Measurements from ENCODE around the gene ECM2.

Gene ECM2

DNA sequence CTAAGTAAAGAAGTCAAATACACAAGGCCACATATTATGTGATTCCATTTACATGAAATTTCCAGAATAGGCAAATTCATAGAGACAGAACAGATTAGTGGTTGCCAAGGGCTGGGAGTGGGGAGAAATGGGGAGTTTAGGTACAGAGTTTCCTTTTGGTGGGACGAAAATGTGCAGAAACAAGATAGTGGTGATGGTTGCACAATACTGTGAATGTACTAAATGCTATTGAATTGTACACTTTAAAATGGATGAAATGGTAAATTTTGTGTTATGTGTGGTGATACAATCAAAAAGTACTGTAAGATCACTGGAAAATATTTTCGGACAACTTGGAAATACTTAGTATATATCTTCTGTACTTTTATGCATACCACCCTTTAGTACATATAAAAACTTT, 15.0 kb downstream of the ECM2 start:
- no peaks in the 10 kb centered on the region for H3K36me3 ChIP-seq (ENCODE audit: insufficient read depth, low read length)
- no peaks in the 10 kb centered on the region for H4K20me1 ChIP-seq (ENCODE audit: insufficient read depth, low read length)
- no peak overlapping the region for H3K4me2 ChIP-seq (ENCODE audit: low read length)
- no peak overlapping the region for H2AFZ ChIP-seq (ENCODE audit: low read length)
- no peak overlapping the region for H3K4me3 ChIP-seq (ENCODE audit: low read depth, low read length, poor library complexity, severe bottlenecking)
- H3K27me3 ChIP-seq (ENCODE audit: insufficient read depth, low read length): no peaks in the 10 kb centered on the region
- no peak overlapping the region for H3K27ac ChIP-seq (ENCODE audit: low read depth, low read length, poor library complexity, severe bottlenecking)
- no peak overlapping the region for H3K9ac ChIP-seq (ENCODE audit: low read length)
- H3F3A ChIP-seq (ENCODE audit: insufficient read depth, low read length): no peaks in the 10 kb centered on the region
- no peaks in the 10 kb centered on the region for H3K4me1 ChIP-seq (ENCODE audit: insufficient read depth, low read length, severe bottlenecking)
- no peaks in the 10 kb centered on the region for H3K9me3 ChIP-seq (ENCODE audit: low read length)
- H3K9me2 ChIP-seq (ENCODE audit: low read depth, low read length): no peaks in the 10 kb centered on the region
- no peaks in the 10 kb centered on the region for H3K79me2 ChIP-seq (ENCODE audit: insufficient read depth, low read length)
- TF ChIP-seq, protein P1, sequence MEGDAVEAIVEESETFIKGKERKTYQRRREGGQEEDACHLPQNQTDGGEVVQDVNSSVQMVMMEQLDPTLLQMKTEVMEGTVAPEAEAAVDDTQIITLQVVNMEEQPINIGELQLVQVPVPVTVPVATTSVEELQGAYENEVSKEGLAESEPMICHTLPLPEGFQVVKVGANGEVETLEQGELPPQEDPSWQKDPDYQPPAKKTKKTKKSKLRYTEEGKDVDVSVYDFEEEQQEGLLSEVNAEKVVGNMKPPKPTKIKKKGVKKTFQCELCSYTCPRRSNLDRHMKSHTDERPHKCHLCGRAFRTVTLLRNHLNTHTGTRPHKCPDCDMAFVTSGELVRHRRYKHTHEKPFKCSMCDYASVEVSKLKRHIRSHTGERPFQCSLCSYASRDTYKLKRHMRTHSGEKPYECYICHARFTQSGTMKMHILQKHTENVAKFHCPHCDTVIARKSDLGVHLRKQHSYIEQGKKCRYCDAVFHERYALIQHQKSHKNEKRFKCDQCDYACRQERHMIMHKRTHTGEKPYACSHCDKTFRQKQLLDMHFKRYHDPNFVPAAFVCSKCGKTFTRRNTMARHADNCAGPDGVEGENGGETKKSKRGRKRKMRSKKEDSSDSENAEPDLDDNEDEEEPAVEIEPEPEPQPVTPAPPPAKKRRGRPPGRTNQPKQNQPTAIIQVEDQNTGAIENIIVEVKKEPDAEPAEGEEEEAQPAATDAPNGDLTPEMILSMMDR (IDR thresholded peaks at IDR 0.05; ENCODE audit: low read length): no peak
- TF ChIP-seq EZH2 (IDR thresholded peaks at IDR 0.05; ENCODE audit: borderline replicate concordance, low read length): no peak

DNA sequence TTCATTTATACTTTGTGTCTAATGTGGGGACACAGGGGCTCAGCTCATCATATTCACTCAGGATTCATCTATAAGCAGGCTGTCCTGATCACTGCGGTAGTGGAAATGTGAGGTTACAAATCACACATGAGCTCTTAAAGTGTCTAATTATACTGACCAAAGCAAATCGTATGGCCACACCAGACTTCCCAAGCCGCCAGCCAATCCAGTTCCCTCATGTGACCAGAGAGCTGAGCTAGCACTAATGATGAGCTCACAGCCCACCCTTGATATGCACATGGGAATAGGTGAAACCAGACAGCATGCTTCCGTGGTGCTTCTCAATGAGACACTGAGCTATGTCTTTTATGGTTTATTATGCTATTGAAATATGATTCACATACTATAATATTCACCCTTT, 17.6 kb downstream of the ECM2 start:
- Histone ChIP-seq H3K9ac (ENCODE audit: low read length) (no peak overlapping the region), H2AFZ (ENCODE audit: low read length) (no peak overlapping the region), H3K4me1 (ENCODE audit: insufficient read depth, low read length, severe bottlenecking) (no peaks in the 10 kb centered on the region), H3K4me3 (ENCODE audit: low read depth, low read length, poor library complexity, severe bottlenecking) (no peak overlapping the region), H4K20me1 (ENCODE audit: insufficient read depth, low read length) (no peaks in the 10 kb centered on the region), H3K27me3 (ENCODE audit: insufficient read depth, low read length) (no peaks in the 10 kb centered on the region), H3F3A (ENCODE audit: insufficient read depth, low read length) (no peaks in the 10 kb centered on the region), H3K27ac (ENCODE audit: low read depth, low read length, poor library complexity, severe bottlenecking) (no peak overlapping the region), H3K4me2 (ENCODE audit: low read length) (no peak overlapping the region), H3K9me2 (ENCODE audit: low read depth, low read length) (no peaks in the 10 kb centered on the region), H3K36me3 (ENCODE audit: insufficient read depth, low read length) (no peaks in the 10 kb centered on the region), H3K79me2 (ENCODE audit: insufficient read depth, low read length) (no peaks in the 10 kb centered on the region), H3K9me3 (ENCODE audit: low read length) (no peaks in the 10 kb centered on the region)
- TF ChIP-seq EZH2 (IDR thresholded peaks at IDR 0.05; ENCODE audit: borderline replicate concordance, low read length): no peak

DNA sequence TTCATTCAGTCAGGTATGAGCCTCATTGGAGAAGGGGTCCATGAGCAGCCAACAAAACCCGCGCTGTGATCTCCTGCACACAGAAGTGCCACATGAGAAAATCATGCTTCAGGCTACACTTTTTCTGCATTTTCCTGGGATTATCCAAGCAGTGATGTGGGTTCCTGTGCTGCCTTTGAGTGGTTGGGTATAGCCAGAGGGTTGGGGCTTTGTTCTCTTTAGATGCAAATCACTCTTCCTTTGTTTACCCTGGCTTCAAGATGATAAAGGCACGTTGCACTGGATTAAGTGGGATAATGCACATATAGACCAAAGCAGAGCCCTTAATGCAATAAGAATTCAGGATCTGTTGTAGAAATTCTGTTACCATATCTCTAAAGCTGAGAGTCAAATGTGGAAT, 18.7 kb downstream of the ECM2 start:
- no peaks in the 10 kb centered on the region for H3K79me2 ChIP-seq (ENCODE audit: insufficient read depth, low read length)
- no peak for TF ChIP-seq EZH2 (IDR thresholded peaks at IDR 0.05; ENCODE audit: borderline replicate concordance, low read length)
- TF ChIP-seq, protein P1 (IDR thresholded peaks at IDR 0.05; ENCODE audit: low read length): no peak
- no peaks in the 10 kb centered on the region for H3K27me3 ChIP-seq (ENCODE audit: insufficient read depth, low read length)
- H3K4me1 ChIP-seq (ENCODE audit: insufficient read depth, low read length, severe bottlenecking): no peaks in the 10 kb centered on the region
- no peak overlapping the region for H3K27ac ChIP-seq (ENCODE audit: low read depth, low read length, poor library complexity, severe bottlenecking)
- H3K9ac ChIP-seq (ENCODE audit: low read length): no peak overlapping the region
- H3K9me3 ChIP-seq (ENCODE audit: low read length): no peaks in the 10 kb centered on the region
- no peaks in the 10 kb centered on the region for H3F3A ChIP-seq (ENCODE audit: insufficient read depth, low read length)
- no peak overlapping the region for H2AFZ ChIP-seq (ENCODE audit: low read length)
- no peaks in the 10 kb centered on the region for H3K36me3 ChIP-seq (ENCODE audit: insufficient read depth, low read length)
- no peaks in the 10 kb centered on the region for H4K20me1 ChIP-seq (ENCODE audit: insufficient read depth, low read length)
- H3K4me3 ChIP-seq (ENCODE audit: low read depth, low read length, poor library complexity, severe bottlenecking): no peak overlapping the region
- no peaks in the 10 kb centered on the region for H3K9me2 ChIP-seq (ENCODE audit: low read depth, low read length)
- no peak overlapping the region for H3K4me2 ChIP-seq (ENCODE audit: low read length)

DNA sequence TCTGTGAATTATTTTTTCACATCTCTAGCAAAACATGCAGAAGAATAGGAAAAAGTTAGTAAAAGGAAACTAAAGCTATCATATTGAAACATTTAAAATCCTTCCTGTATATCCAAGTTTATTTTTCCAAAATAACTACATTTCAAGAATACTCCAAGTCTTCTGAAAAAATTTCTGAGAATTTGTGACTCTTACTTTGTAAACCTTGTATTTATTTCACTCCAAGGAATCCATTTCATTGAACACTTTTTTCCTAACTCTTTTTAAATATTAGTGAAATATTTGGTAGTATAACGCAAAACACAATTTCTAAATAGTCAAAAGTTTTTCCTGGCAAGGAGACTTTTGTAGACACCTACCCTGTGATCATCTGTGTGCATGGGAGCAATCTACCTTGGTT, 19.3 kb downstream of the ECM2 start:
- no peak overlapping the region for H2AFZ ChIP-seq (ENCODE audit: low read length)
- no peaks in the 10 kb centered on the region for H3K9me3 ChIP-seq (ENCODE audit: low read length)
- H3K9me2 ChIP-seq (ENCODE audit: low read depth, low read length): no peaks in the 10 kb centered on the region
- H3K36me3 ChIP-seq (ENCODE audit: insufficient read depth, low read length): no peaks in the 10 kb centered on the region
- H3K4me3 ChIP-seq (ENCODE audit: low read depth, low read length, poor library complexity, severe bottlenecking): no peak overlapping the region
- H3K27ac ChIP-seq (ENCODE audit: low read depth, low read length, poor library complexity, severe bottlenecking): no peak overlapping the region
- H3K4me2 ChIP-seq (ENCODE audit: low read length): no peak overlapping the region
- no peaks in the 10 kb centered on the region for H3K27me3 ChIP-seq (ENCODE audit: insufficient read depth, low read length)
- no peak for TF ChIP-seq EZH2 (IDR thresholded peaks at IDR 0.05; ENCODE audit: borderline replicate concordance, low read length)
- TF ChIP-seq, protein P1 (IDR thresholded peaks at IDR 0.05; ENCODE audit: low read length): no peak
- H3K4me1 ChIP-seq (ENCODE audit: insufficient read depth, low read length, severe bottlenecking): no peaks in the 10 kb centered on the region
- no peaks in the 10 kb centered on the region for H3K79me2 ChIP-seq (ENCODE audit: insufficient read depth, low read length)
- no peaks in the 10 kb centered on the region for H4K20me1 ChIP-seq (ENCODE audit: insufficient read depth, low read length)
- no peaks in the 10 kb centered on the region for H3F3A ChIP-seq (ENCODE audit: insufficient read depth, low read length)
- H3K9ac ChIP-seq (ENCODE audit: low read length): no peak overlapping the region
